Endometrial microvascular endothelial cells (primary cell): ENCODE measurements around the gene MFSD8. TPM values are rescaled to one million over a fixed set of nuclear protein-coding genes. Genes with fewer than 3 reads are reported as not detected.
"Not testable (repeated sequence)": the region's sequence is repeated elsewhere in the genome, so short reads cannot be mapped to it uniquely, and the experiment has no call there.

ENCODE experiments used
- in situ Hi-C: cut with HindIII; loops from 2 replicates; pipeline ENCODE4 v1.10.0; 2017; ENCODE audit warnings: low sequenced_read_pairs, low pct_unique_long_range_greater_than_20kb; ENCODE audit errors: inconsistent ontology term
- total RNA-seq: library from RNA; depleted of rRNA; stranded (reverse); fragments of >200 nt; gene quantifications from one replicate; pipeline ENCODE4 v1.2.3, GENCODE V29; 2015; ENCODE audit errors: inconsistent ontology term

Gene MFSD8
- 28.2 TPM for total RNA-seq

- in situ Hi-C loops, result no loop called here
Measured at GRCh38 chr4:127965062-127965802, at the start of gene MFSD8, which contains the start of gene ABHD18. Gene MFSD8 (minus strand): TSS chr4:127965173. CDS start chr4:127965133, 40 bp downstream. Gene ABHD18 (plus strand): TSS chr4:127965406. CDS start chr4:127982956, 17,550 bp downstream.

- in situ Hi-C loops, result no loop called here
Measured at GRCh38 chr4:128009428-128009827, 44.5 kb upstream of the MFSD8 start.

- in situ Hi-C loops, result no loop called here
Measured at GRCh38 chr4:128006592-128006991, 41.6 kb upstream of the MFSD8 start.

- in situ Hi-C loops, result no loop called here
Measured at GRCh38 chr4:127997534-127998388, 32.8 kb upstream of the MFSD8 start.

GRCh38 chr4:127996521-127996920 lies 31.5 kb upstream of the MFSD8 start:
- in situ Hi-C loops, result not testable (repeated sequence)

- in situ Hi-C loops, result no loop called here
Measured at GRCh38 chr4:127995776-127996175, 30.8 kb upstream of the MFSD8 start.

- in situ Hi-C loops, result no loop called here
Measured at GRCh38 chr4:127993151-127993550, 28.2 kb upstream of the MFSD8 start.

GRCh38 chr4:127988638-127989037 lies 23.7 kb upstream of the MFSD8 start:
- in situ Hi-C loops, result no loop called here

- in situ Hi-C loops, result no loop called here
Measured at GRCh38 chr4:127985989-127986388, 21.0 kb upstream of the MFSD8 start.

- in situ Hi-C loops, result no loop called here
Measured at GRCh38 chr4:127982445-127982844, 17.5 kb upstream of the MFSD8 start.

- in situ Hi-C loops, result no loop called here
Measured at GRCh38 chr4:127978930-127979329, 14.0 kb upstream of the MFSD8 start.

GRCh38 chr4:127975121-127975770 lies 10.3 kb upstream of the MFSD8 start:
- in situ Hi-C loops, result no loop called here

GRCh38 chr4:127970925-127971324 lies 6.0 kb upstream of the MFSD8 start:
- in situ Hi-C loops, result not testable (repeated sequence)

GRCh38 chr4:127968586-127968985 lies 3.6 kb upstream of the MFSD8 start:
- in situ Hi-C loops, result no loop called here

- in situ Hi-C loops, result no loop called here
Measured at GRCh38 chr4:127967141-127967775, 2.3 kb upstream of the MFSD8 start.

GRCh38 chr4:127965803-127966175 lies 816 bp upstream of the MFSD8 start:
- in situ Hi-C loops, result no loop called here

- in situ Hi-C loops, result not testable (repeated sequence)
Measured at GRCh38 chr4:127964426-127965061, 429 bp downstream of the MFSD8 start.

- in situ Hi-C loops, result not testable (repeated sequence)
Measured at GRCh38 chr4:127963633-127964398, 1.2 kb downstream of the MFSD8 start.
